H4 (cell line): ENCODE data around the gene GTPBP10. TPM values are rescaled to one million over a fixed set of nuclear protein-coding genes. Genes with fewer than 3 reads are reported as not detected.

Experiments used
- DNase-seq: peaks from one replicate; pipeline ENCODE4 v3.0.0-alpha.2; 2015; ENCODE audit warnings: low spot score
- total RNA-seq: library from RNA; depleted of rRNA; stranded (reverse); fragments of >200 nt; shearing (Covaris generic); gene quantifications from 2 replicates; pipeline ENCODE4 v1.2.3, GENCODE V29; 2014; rRNA removed

The GTPBP10 gene
- total RNA-seq, 1 experiment from 2014 or later = 28.2 TPM

- DNase-seq = no peak
Observed at GRCh38 chr7:90432752-90433151, 86.2 kb downstream of the GTPBP10 start.

DNA sequence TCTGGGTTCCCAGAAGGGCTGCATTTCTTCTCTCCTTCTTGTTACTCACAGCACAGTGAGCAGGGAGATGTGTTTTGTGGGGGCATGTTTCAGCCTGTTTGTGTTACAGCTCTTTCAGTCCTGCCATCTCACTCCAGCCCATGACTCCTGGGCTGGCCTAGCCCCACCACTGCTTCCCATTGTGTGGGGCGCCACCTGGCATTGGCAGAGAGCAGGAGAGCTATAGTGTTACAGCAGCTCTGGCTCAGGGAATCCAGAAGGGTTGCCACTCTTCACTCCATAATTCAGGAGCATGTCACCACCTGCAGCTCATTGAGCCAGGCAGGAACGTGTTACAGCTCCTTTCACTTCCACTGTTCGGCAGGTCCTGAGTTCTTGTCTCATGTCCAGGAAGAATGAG lies 86.7 kb downstream of the GTPBP10 start:
- no peak for DNase-seq

Other genes with a start within 250 kb of the GTPBP10 start
- 14.6 and 31.3 TPM in 2 replicates for gene STEAP1, start 192.2 kb upstream of the GTPBP10 start, total RNA-seq
- gene STEAP2, start 135.0 kb upstream of the GTPBP10 start, total RNA-seq = 5.8 and 9.0 TPM in 2 replicates
- gene CFAP69, start 101.5 kb upstream of the GTPBP10 start, total RNA-seq = 1.3 and 1.8 TPM in 2 replicates
- gene FAM237B, start 25.4 kb upstream of the GTPBP10 start, total RNA-seq = not detected in 2 replicates
- gene CLDN12, start 56.7 kb downstream of the GTPBP10 start, total RNA-seq = 31.2 and 40.5 TPM in 2 replicates
- gene PTTG1IP2, start 122.9 kb downstream of the GTPBP10 start, total RNA-seq = not detected in 2 replicates
- 9.9 and 14.0 TPM in 2 replicates for gene CDK14, start 249.6 kb downstream of the GTPBP10 start, total RNA-seq